Spleen (tissue), 11 donors: ENCODE results near the gene PPFIA2. TPM values are rescaled to one million over a fixed set of nuclear protein-coding genes. Genes with fewer than 3 reads are reported as not detected.

Experiments used
- DNase-seq: peaks from one replicate; pipeline ENCODE4 v3.0.0-alpha.2; 2020
- H3K27ac ChIP-seq, 8 donors: fragments of 200-600 bp; sonication (generic) in 7 of 8; 1 replicate in 4 of 8; 2 replicates in 4 of 8; pipeline versions ENCODE4 v1.5.0 to v1.8.0; 2016 to 2021; ENCODE audit warnings: inconsistent platforms in 4 of 8, mild to moderate bottlenecking in 4 of 8, moderate library complexity in 1 of 8
- H3K27me3 ChIP-seq, 7 donors: fragments of 200-600 bp; sonication (generic) in 6 of 7; replicated peaks in 1 of 7; 1 replicate in 4 of 7; 2 replicates in 3 of 7; pipeline versions ENCODE4 v1.5.0 to v1.8.0; 2016 to 2021; ENCODE audit warnings: inconsistent platforms in 3 of 7, mild to moderate bottlenecking in 1 of 7
- H3K36me3 ChIP-seq, 6 donors: fragments of 200-600 bp; sonication (generic) in 5 of 6; 1 replicate in 4 of 6; 2 replicates in 2 of 6; pipeline versions ENCODE4 v1.5.0 to v1.8.0; 2016 to 2021; ENCODE audit warnings: inconsistent platforms in 2 of 6
- H3K4me1 ChIP-seq, 6 donors: fragments of 200-600 bp; sonication (generic) in 5 of 6; 1 replicate in 3 of 6; 2 replicates in 3 of 6; pipeline versions ENCODE4 v1.5.0 to v1.8.0; 2016 to 2021; ENCODE audit warnings: inconsistent platforms in 3 of 6
- H3K4me3 ChIP-seq, 8 donors: fragments of 200-600 bp; sonication (generic) in 7 of 8; 1 replicate in 4 of 8; 2 replicates in 4 of 8; pipeline versions ENCODE4 v1.5.0 to v1.8.0; 2016 to 2021; ENCODE audit warnings: inconsistent platforms in 4 of 8, mild to moderate bottlenecking in 4 of 8, moderate library complexity in 2 of 8
- H3K9me3 ChIP-seq, 8 donors: fragments of 200-600 bp; sonication (generic) in 7 of 8; 1 replicate in 4 of 8; 2 replicates in 4 of 8; pipeline versions ENCODE4 v1.5.0 to v1.8.0; 2016 to 2021; ENCODE audit warnings: inconsistent platforms in 4 of 8
- POLR2A ChIP-seq, 3 donors: fragments of 450-650 bp; IDR thresholded peaks; one replicate each; pipeline ENCODE4 v1.5.1; 2017; ENCODE audit warnings: antibody characterized with exemption in 3 of 3, mild to moderate bottlenecking in 1 of 3
- POLR2AphosphoS5 ChIP-seq, 3 donors: sonication (generic); formaldehyde crosslinking; IDR thresholded peaks; one replicate each; pipeline ENCODE4 v1.5.1; 2017; ENCODE audit warnings: antibody characterized with exemption in 3 of 3
- WGBS, 5 donors: extraction: QIAGEN DNeasy Blood & Tissue Kit in 3 of 5; methylation state at CpG; one replicate each; pipeline versions ENCODE4 v1.1.5 to v1.1.7; 2013 to 2018; 5-methylcytosine and 5-hydroxymethylcytosine counted together
- intact Hi-C: fragments of 100-400 bp; cut with DNase I; formaldehyde crosslinking; loops from one replicate; pipeline ENCODE4 v1.15.0; 2023; ENCODE audit warnings: low total_unique reads
- polyA plus RNA-seq, 3 donors: library from polyadenylated mRNA; stranded (reverse); fragments of 200-250 nt; gene quantifications; one replicate each; pipeline ENCODE4 v1.2.1, GENCODE V29; 2013
- total RNA-seq, 7 donors: library from RNA; depleted of rRNA in 3 of 7; stranded (reverse); fragments of >200 nt in 3 of 7; fragmentation: NEBNext Ultra II Directional in 4 of 7; extraction: Animal tissue kit (Norgen Biotek cat#: 25700) in 4 of 7; gene quantifications; one replicate each; pipeline versions ENCODE4 v1.1.0 to v1.2.1, GENCODE V29; 2016 to 2021
- TF ChIP-seq, protein P1 (sequence below), 11 experiments: fragments of 200-600 bp in 7 of 11; fragments of 450-650 bp in 4 of 11; sonication (generic) in 4 of 11; IDR thresholded peaks in 8 of 11; conservative IDR thresholded peaks in 3 of 11; 1 replicate in 7 of 11; 2 replicates in 4 of 11; pipeline versions ENCODE4 v1.4.0 to v1.8.0; 2016 to 2021; ENCODE audit warnings: antibody characterized with exemption in 11 of 11, inconsistent platforms in 4 of 11, mild to moderate bottlenecking in 1 of 11
- donor health status: healthy with polysubstance abuse.
- donor health status: DM: no; HTN: no; CAD: no; lungs with moderate emphysema.
- donor health status: DM: no; HTN: no; CAD: no.
- donor health status: Bipolar disorder and iron deficiency.
- donor health status: healthy.
- donor health status: DM: no; HTN: no; CAD: no.
- donor health status: DM: yes; HTN: yes; CAD: no.

The PPFIA2 gene
- total and polyA plus RNA-seq, 10 donors, result 0.04 to 1.1 (median 0.27) TPM; not detected in 2

DNA sequence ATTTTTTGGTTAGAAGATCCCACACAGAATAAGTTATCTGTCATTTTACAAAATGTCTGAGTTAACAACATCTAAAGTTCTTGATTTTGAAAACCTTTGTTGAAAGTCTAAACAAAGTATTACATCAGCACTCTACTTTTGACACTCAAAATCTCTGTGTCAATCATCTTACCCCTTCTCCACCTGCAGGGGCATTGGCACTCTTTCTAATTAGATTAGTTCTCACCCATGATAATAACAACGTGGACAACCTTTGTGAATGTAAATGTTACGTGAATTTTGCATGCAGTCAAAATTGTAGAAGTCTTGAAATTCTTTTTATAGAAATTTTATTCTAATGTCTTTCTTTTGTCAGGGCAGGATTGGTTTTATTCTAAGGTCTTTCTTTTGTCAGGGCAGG lies 33.5 kb upstream of the PPFIA2 start:
- no peaks in the 10 kb centered on the region for H3K4me1 ChIP-seq
- H3K27ac ChIP-seq, result no peak overlapping the region
- intact Hi-C loops, result no loop called here
- no peaks in the 10 kb centered on the region for H3K9me3 ChIP-seq
- no peaks in the 10 kb centered on the region for H3K36me3 ChIP-seq
- WGBS, 5 donors, result 67 to 76% (median 69%) methylated on average over 2 of the region's 2 CpGs
- no peak for TF ChIP-seq POLR2AphosphoS5 (IDR thresholded peaks at IDR 0.05)
- no peak for TF ChIP-seq POLR2A (IDR thresholded peaks at IDR 0.05)
- TF ChIP-seq, protein P1, sequence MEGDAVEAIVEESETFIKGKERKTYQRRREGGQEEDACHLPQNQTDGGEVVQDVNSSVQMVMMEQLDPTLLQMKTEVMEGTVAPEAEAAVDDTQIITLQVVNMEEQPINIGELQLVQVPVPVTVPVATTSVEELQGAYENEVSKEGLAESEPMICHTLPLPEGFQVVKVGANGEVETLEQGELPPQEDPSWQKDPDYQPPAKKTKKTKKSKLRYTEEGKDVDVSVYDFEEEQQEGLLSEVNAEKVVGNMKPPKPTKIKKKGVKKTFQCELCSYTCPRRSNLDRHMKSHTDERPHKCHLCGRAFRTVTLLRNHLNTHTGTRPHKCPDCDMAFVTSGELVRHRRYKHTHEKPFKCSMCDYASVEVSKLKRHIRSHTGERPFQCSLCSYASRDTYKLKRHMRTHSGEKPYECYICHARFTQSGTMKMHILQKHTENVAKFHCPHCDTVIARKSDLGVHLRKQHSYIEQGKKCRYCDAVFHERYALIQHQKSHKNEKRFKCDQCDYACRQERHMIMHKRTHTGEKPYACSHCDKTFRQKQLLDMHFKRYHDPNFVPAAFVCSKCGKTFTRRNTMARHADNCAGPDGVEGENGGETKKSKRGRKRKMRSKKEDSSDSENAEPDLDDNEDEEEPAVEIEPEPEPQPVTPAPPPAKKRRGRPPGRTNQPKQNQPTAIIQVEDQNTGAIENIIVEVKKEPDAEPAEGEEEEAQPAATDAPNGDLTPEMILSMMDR (IDR thresholded peaks at IDR 0.05 in 8 of 11, conservative IDR thresholded peaks at IDR 0.05 in 3 of 11), result no peak
- no peaks in the 10 kb centered on the region for H3K27me3 ChIP-seq
- no peak for DNase-seq
- no peak overlapping the region for H3K4me3 ChIP-seq

DNA sequence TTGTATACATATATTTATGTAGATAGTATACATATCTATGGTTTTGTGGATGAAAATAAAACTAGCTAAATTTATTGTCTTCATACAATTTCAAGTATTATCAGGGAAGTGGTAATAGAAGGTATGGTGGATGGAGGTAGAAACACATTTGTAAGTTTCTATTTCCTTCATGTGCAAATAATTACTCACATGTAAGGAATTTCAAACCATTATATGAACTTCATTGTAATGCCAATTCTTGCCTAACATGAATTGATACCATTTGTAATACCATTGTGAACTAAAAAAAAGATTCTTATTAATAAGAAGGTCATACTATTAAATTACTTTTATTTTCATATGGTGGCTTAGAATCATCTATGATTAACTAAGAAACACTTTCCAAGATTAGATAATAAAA lies 20.1 kb upstream of the PPFIA2 start:
- no peaks in the 10 kb centered on the region for H3K9me3 ChIP-seq
- H3K4me1 ChIP-seq, result no peaks in the 10 kb centered on the region
- H3K27me3 ChIP-seq, result no peaks in the 10 kb centered on the region
- H3K4me3 ChIP-seq, result no peak overlapping the region
- no peak overlapping the region for H3K27ac ChIP-seq
- no peak for TF ChIP-seq POLR2AphosphoS5 (IDR thresholded peaks at IDR 0.05)
- no peak for TF ChIP-seq POLR2A (IDR thresholded peaks at IDR 0.05)
- TF ChIP-seq, protein P1 (IDR thresholded peaks at IDR 0.05 in 8 of 11, conservative IDR thresholded peaks at IDR 0.05 in 3 of 11), result no peak
- no peaks in the 10 kb centered on the region for H3K36me3 ChIP-seq
- intact Hi-C loops, result no loop called here
- DNase-seq, result no peak

DNA sequence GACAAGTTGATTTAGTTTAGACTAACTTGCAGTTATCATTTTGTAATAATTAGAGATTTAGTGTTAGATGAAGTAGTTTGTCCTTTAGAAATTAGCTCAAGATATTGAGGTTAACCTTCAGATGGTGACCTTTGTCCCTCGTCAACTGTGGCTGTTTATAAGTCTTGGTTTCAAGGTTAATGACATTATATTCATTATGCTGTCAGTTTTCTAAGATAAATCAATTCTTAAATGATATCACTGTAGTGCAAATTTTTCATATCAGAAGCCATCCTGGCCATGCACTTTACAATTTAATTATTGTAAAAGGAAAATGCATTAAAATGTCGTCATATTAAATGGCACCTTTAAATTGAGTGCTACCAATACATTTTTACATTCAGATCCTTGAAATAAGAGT lies 19.6 kb upstream of the PPFIA2 start:
- WGBS, 5 donors, result 61 to 78% (median 73%) methylated on average over 2 of the region's 2 CpGs

DNA sequence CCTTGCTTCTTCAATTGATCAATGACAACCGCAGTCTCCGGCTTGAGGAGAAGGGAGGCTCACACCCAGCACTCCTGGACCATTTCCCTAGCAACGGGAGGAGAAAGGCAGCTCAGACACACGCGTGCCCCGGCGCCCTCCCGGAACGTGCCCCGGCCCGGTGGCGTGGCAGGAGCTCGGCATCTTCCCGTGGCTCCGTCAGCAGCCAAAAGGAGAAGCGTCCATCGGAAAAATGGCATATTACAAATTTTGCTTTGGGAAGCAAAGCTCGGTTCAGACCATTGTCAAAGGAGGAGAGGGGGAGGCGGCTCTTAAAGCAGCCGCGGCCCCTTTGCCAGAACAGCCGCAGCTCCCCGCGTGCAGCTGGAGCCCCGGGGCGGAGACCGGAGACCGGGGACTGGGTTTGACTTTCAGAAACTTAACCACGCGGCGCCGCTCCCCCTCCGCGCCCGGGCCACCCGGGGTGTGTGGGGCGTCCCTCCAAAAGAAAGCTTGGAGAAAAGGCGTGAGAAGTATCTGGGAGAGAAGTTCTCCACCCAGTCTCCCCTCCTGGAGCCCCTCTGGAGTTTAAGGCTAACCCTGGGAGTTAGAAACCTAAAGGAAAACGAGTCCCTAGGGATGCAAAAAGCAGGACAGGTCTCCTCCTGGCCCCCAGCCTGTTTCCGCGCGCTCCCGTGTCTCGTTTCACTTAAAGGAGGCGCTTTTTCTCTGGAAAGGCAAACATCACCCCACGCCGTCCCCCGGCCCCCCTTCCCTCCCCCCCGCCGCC lies 545 bp downstream of the PPFIA2 start:
- Histone ChIP-seq H3K4me3 (peak overlapping the region in 5 of 8 donors; percentile 16 to 59 (median 33)), H3K9me3 (no peaks in the 10 kb centered on the region), H3K4me1 (peaks cover 0 to 15% (median 6%) of the 10 kb centered on the region in 6 donors), H3K27ac (no peak overlapping the region), H3K27me3 (peaks cover 0 to 47% (median 23%) of the 10 kb centered on the region in 7 donors), H3K36me3 (no peaks in the 10 kb centered on the region)
- WGBS, 5 donors, result 2 to 4% (median 3%) methylated on average over 36 to 49 of the region's 50 CpGs
- peak; percentile 70 for DNase-seq
- no peak for TF ChIP-seq POLR2A (IDR thresholded peaks at IDR 0.05)
- TF ChIP-seq, protein P1 (IDR thresholded peaks at IDR 0.05 in 8 of 11, conservative IDR thresholded peaks at IDR 0.05 in 3 of 11), result no peak
- intact Hi-C loops, result no loop called here

More for the DNA sequence above, 19.6 kb upstream of the PPFIA2 start:
- TF ChIP-seq, protein P1 (IDR thresholded peaks at IDR 0.05 in 8 of 11, conservative IDR thresholded peaks at IDR 0.05 in 3 of 11), result no peak
- TF ChIP-seq POLR2AphosphoS5 (IDR thresholded peaks at IDR 0.05) (no peak), POLR2A (IDR thresholded peaks at IDR 0.05) (no peak)
- intact Hi-C loops, result no loop called here
- Histone ChIP-seq H3K27ac (no peak overlapping the region), H3K9me3 (no peaks in the 10 kb centered on the region), H3K27me3 (no peaks in the 10 kb centered on the region), H3K36me3 (no peaks in the 10 kb centered on the region), H3K4me1 (no peaks in the 10 kb centered on the region), H3K4me3 (no peak overlapping the region)
- no peak for DNase-seq
